Neural progenitor cell (in vitro differentiated cells): ENCODE data around the gene PITPNB.

Experiments
- CTCF ChIP-seq: fragments of 200-600 bp; sonication (generic); IDR thresholded peaks from 2 replicates; pipeline ENCODE4 v1.5.1; 2017; ENCODE audit warnings: antibody characterized with exemption, mild to moderate bottlenecking
- EZH2 ChIP-seq: fragments of 200-600 bp; sonication (generic); IDR thresholded peaks from 2 replicates; pipeline ENCODE4 v1.6.1; 2017; ENCODE audit warnings: antibody characterized with exemption, mild to moderate bottlenecking, moderate library complexity

- TF ChIP-seq CTCF, result no peak
- no peak for TF ChIP-seq EZH2
Observed at GRCh38 chr22:27844256-27844655, 74.8 kb downstream of the PITPNB start.
